Stimulated activated CD8-positive, alpha-beta memory T cell treated with anti-CD3 and anti-CD28 coated beads, Interleukin-2, amount 100 ng/mL, for 1 hour (primary cell): Measurements from ENCODE around the gene FADS2.

Experiments
- DNase-seq, 2 donors: peaks; one replicate each; pipeline ENCODE4 v3.0.0-alpha.2; 2020; ENCODE audit warnings: low read depth in 2 of 2

Gene FADS2

DNA sequence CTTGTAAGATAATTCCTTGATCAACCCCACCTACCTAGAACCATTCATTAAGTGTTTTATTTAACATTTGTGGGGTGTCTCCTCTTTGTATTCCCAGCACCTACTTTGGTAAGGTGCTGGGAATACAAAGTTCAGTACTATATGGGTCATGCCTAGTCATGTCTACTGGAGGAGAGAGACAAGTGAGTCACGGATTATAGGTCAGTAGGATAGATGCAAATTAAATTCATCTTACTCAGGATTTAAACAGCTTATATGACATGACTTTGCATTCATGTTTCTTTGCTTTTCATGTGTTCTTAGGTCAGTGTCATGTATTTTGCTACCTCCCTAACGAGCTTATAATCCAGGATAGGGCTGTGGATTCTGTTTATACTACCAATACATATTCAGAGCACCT is 7.9 kb upstream of the FADS2 start:
- no peak for DNase-seq

DNA sequence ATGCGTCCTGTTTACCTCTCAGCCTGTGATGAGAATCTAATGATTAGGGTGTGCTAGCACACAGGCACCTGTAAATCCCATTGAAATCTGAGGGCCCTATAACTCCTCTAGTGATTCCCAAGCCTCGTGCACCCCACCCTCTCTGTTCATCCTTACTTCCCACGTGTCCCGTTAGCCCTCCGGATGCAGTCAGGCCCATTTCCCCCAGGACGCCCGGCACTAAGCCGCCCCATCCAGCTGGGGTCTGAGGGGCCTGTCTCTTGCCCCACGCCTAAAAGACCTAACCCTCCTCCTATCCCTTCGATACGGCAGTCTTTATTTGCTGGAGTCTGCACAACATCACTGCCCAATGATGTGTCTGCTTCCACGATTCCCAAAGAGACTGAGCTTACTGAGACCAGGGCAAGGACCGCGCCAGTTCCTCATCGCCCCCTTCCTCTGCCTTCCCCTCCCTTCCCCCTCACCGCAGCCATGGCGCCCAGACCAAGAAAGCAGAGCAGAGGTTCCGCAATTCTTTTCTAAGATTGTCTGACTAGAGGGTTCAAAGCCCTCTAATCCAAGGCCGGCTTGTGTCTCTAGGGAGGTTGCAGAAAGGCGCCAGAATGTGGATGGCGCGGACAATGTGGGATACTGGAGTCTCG is 1.1 kb upstream of the FADS2 start:
- no peak for DNase-seq

GRCh38 chr11:61828379-61828628 is 204 bp downstream of the FADS2 start:
- DNase-seq, result no peak

DNA sequence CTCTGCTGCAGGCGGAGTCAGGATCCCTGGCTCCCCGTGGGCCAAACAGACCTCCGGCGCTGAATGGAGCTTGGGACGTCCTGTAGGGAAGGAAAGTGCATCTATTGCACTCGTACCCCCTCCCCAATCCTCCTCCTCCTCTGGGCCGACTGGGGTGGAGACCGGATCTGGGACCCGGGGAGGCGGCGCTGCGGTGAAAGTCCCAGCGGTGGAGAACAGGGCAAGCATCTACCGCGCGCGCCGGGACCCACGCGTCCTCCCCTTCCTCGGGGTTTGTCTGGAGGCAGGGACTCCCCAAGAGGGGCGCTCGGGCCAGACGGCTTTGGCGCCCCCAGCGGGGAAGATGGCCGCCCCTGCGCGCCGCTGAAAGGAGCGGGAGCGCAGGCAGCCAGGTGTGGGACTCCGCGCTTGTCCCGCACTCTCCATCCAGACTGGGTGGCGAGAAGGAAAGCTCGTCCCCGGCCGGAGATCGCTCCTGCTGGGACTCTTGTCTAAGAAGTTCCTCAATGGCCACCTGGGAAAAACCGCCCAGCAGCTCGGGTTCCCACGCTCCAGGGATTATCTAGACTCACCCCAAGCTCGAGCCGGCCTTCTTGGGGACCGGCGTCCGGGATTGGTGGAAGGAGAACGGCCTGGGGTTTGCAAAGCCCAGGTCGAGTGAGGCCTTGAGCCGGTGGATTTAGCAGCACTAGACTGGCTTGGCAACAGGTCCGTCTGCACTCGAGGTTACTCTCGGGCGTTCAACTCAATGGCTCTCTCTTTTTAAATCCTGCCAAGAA is 718 bp downstream of the FADS2 start:
- DNase-seq, result no peak

DNA sequence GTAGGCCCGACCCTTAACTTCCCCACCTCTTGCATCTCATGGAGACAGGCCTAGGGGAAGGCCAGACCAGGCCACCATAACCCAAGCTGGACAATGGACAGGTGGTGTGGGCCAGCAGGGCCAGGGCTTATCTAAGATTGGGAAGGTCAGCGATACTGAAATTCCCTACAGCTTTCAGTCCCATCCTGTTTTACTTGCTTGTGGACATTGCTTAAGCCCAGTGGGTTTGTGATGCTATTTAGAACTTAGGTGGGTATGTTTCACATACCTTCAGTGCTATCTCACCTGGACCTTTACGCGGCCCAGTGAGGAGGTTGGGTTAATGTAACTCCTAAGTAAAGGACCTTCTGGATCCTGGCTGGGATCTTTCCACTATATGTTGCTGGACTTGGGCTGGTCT is 1.7 kb downstream of the FADS2 start:
- DNase-seq, result no peak

- DNase-seq, result no peak
Observed at GRCh38 chr11:61830237-61831105, 2.4 kb downstream of the FADS2 start.

DNA sequence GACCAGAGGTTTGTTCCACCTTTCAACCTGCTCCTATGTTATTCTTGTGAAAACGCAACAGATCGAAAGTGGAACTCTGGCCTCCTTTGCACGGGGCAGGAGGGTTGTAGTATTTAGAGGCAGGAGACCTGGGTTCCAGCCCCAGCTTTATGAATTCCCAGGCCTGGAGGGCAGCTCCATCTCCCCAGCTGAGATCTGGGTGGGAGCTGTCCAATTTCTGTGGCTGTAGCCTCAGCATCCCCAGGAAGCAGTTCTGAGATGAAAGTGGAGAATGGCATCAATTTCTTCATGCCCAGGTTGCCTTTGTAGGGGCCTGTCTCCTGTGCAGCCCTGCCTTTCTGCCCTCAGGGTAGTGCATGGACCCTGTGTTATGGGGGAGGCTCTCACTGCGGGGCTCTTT is 4.1 kb downstream of the FADS2 start:
- DNase-seq, result no peak

GRCh38 chr11:61832754-61833153 is 4.7 kb downstream of the FADS2 start:
- no peak for DNase-seq

DNA sequence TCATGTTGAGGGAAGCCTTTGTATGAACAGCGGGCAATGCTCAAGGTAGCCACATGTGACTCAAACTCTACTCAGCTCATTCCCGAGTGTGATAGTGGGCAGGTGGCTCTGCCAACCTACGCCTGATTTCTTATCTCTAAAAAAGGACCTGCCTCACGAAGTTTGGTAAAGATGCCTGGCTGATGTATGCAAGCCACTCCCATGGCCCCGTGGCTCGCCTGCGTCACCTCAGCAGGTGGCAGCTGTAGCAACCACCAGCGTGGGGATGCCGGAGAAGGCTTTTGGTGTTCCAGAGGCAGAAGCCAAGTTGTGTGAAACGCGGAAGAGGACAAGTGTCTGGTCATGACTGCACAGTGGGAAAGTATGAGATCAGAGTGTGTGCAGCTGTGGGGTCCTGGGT is 5.4 kb downstream of the FADS2 start:
- DNase-seq, result no peak

DNA sequence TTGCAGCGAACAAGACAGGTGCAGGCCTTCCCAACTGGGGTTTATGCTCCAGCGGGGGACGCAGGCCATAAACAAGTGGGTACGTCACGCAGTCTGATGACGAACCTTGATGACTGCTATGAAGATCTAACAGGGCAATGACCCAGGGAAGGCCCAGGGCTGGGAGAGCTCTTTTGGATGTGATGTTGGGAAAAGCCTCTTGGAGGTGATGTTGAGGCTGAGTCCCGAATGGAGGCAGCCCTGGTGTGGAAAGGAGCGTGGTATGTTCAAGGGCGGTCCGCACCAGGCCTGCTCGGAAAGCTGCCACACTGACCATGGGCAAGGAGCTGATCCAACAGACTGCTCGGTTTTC is 5.8 kb downstream of the FADS2 start:
- DNase-seq, result no peak

GRCh38 chr11:61834278-61835048 is 6.4 kb downstream of the FADS2 start:
- no peak for DNase-seq

- no peak for DNase-seq
Observed at GRCh38 chr11:61836193-61836592, 8.1 kb downstream of the FADS2 start.

- DNase-seq, result no peak
Observed at GRCh38 chr11:61837411-61838005, 9.4 kb downstream of the FADS2 start.

DNA sequence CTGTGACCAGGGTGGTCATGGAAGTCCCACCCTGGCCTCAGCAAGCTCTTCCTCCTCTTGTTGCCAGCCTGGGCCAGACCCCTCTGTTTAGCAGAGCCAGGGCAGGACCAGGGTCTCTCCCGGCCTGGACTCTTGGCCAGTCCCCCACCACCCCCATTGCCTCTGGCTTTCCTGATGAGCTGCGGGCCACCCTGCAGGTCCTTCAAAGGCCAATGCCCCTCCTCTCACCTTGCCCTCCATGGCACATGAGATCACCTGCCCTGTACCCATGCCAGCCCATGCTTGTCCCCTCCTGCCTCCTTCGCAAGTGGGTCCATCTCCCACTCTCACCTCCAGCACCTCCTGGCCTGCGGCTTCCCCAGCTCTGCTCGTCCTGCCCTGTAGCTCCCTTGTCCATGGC is 10.4 kb downstream of the FADS2 start:
- no peak for DNase-seq

DNA sequence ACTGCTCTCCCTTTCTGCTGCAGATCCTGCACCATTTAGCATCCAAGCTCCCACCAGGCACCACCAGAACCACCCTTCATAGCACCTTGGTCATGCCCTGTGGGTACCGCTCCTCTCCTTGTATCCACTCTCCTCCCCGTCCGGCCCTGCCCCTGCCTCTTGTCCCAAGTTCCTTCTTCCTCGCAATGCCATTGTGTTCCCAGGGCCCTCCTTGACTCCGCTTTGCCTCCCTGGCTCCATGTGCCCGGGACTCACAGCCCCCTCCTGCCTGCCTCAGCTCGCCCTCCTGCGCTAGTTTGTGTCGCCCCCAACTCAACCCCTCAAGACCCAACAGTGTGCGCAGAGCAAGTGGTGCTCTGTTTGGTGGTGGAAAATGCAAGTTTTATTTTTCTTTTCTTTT is 10.8 kb downstream of the FADS2 start:
- DNase-seq, result no peak

DNA sequence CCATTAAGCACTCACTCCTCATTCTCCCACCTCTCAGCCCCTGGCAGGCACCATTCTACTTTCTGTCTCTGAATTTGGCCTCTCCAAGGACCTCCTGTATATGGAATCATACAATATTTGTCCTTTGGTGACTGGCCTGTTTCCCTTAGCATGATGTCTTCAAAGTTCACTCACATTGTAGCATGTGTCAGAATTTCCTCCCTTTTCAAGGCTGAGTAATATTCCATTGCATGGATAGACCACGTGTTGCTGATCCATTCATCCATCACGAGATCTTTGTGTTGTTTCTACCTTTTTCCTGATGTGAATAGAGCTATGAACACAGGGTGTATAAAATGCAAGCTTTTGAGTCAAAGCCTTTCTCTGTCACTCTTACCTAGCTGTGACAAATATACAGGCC is 11.6 kb downstream of the FADS2 start:
- no peak for DNase-seq

GRCh38 chr11:61840371-61840770 is 12.3 kb downstream of the FADS2 start:
- DNase-seq, result no peak

GRCh38 chr11:61841636-61842527 is 13.8 kb downstream of the FADS2 start:
- no peak for DNase-seq

- DNase-seq, result no peak
Observed at GRCh38 chr11:61842528-61842820, 14.4 kb downstream of the FADS2 start.

DNA sequence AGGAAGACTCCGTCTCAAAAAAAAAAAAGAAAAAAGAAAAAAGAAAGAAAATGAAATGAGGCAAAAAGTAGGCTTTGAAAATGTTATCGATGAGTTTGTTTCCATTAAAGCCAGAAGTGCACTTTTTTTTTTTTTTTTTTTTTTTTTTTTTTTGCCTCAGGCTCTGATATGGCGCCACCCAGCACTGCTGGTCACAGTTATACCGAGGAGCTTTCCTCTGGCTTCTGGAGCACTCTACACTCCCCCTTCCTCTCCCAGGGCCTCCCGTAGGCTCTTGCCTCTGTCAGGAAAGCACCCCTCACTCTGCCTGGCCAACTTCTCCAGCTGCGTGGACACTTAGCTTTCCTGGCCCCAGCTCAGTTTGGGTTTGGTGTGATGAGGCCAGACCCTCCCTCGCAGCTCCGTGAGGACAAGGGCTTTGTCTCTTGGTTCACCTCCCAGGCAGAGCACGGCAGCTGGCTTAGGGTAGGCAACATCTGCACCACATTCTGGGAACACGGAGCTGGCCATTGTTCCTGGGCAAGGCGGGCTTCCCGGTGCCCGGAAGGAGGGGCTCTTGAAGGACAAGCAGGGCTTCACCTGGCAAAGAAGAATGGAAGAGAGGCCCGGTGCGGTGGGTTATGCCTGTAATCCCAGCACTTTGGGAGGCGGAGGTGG is 16.9 kb downstream of the FADS2 start:
- DNase-seq, result no peak
